Measurements from ENCODE around the gene DLGAP1. TPM values are rescaled to one million over a fixed set of nuclear protein-coding genes. Genes with fewer than 3 reads are reported as not detected.

Gene DLGAP1
- polyA plus RNA-seq, 1 of the 3 experiments (the other 2 are of a cell fraction) = not detected

DNA sequence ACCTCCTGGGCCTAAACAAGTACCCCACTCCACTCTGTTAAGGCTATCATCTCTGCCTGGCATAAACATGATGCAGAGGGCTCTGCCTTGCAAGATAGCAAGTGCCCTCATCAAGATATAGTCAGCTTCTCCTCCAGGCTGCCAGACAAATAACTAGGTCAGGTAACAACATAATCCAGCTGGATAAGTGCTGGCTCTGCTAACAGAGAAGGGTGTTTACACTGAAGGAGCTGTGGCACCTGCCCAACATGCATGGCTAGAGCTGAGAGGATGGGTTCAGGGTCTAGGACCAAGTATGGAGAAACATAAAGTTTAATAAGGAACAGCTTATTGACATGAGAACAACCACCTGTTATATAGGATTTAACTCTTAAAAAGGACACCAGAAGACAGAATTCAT lies 42.8 kb downstream of the DLGAP1 start:
- ChIA-PET CTCF (no interaction called here), POLR2A (no interaction called here)
- no peaks in the 10 kb centered on the region for H4K20me1 ChIP-seq (ENCODE audit: insufficient read depth)
- no peak overlapping the region for H2AFZ ChIP-seq (ENCODE audit: low read depth)
- H3K27ac ChIP-seq (ENCODE audit: low read depth in 2 of 2, low read length in 1 of 2) = no peak overlapping the region
- no peaks in the 10 kb centered on the region for H3K27me3 ChIP-seq (ENCODE audit: insufficient read depth)
- no peaks in the 10 kb centered on the region for H3K9me3 ChIP-seq
- H3F3A ChIP-seq (replicated peaks; ENCODE audit: insufficient read depth) = no peaks in the 10 kb centered on the region
- no peaks in the 10 kb centered on the region for H3K9me2 ChIP-seq
- no peak for TF ChIP-seq ZBTB33 (IDR thresholded peaks at IDR 0.05; ENCODE audit: borderline replicate concordance, low read depth)
- TF ChIP-seq MAX (IDR thresholded peaks at IDR 0.05; ENCODE audit: low read depth) = no peak
- TF ChIP-seq FOXJ3 (CRISPR knock-in tag; IDR thresholded peaks at IDR 0.05) = no peak
- no peak for TF ChIP-seq NFIC (IDR thresholded peaks at IDR 0.05; ENCODE audit: borderline replicate concordance)
- TF ChIP-seq FOXM1 (IDR thresholded peaks at IDR 0.05; ENCODE audit: low read depth) = no peak
- no peak for TF ChIP-seq RXRA (IDR thresholded peaks at IDR 0.05; ENCODE audit: borderline replicate concordance, low read depth)
- no peak for TF ChIP-seq YY1 (IDR thresholded peaks at IDR 0.05; ENCODE audit: low read depth)
- no peak for TF ChIP-seq PBX3 (IDR thresholded peaks at IDR 0.05)
- no peak for TF ChIP-seq CTCF (IDR thresholded peaks at IDR 0.05)
- no peak for TF ChIP-seq EP300 (IDR thresholded peaks at IDR 0.05; ENCODE audit: borderline replicate concordance in 1 of 2, low read depth in 1 of 2, low read length in 1 of 2)
- no peak for TF ChIP-seq TAF1 (IDR thresholded peaks at IDR 0.05; ENCODE audit: borderline replicate concordance, low read depth, low read length)
- TF ChIP-seq, protein P1, sequence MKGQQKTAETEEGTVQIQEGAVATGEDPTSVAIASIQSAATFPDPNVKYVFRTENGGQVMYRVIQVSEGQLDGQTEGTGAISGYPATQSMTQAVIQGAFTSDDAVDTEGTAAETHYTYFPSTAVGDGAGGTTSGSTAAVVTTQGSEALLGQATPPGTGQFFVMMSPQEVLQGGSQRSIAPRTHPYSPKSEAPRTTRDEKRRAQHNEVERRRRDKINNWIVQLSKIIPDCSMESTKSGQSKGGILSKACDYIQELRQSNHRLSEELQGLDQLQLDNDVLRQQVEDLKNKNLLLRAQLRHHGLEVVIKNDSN (IDR thresholded peaks at IDR 0.05; ENCODE audit: borderline replicate concordance, low read depth) = no peak
- no peak for DNase-seq
- no peak overlapping the region for H3K4me3 ChIP-seq (ENCODE audit: low read depth in 2 of 2, low read length in 1 of 2)
- H3K4me2 ChIP-seq = no peak overlapping the region
- no peaks in the 10 kb centered on the region for H3K4me1 ChIP-seq (ENCODE audit: control insufficient read depth in 1 of 2, insufficient read depth in 2 of 2, low read depth in 1 of 2, low read length in 1 of 2)
- no peaks in the 10 kb centered on the region for H3K36me3 ChIP-seq (replicated peaks in 1 of 2; ENCODE audit: control insufficient read depth in 1 of 2, insufficient read depth in 2 of 2, low read length in 1 of 2)
- no peak overlapping the region for H3K9ac ChIP-seq
- no peaks in the 10 kb centered on the region for H3K79me2 ChIP-seq (ENCODE audit: insufficient read depth)

DNA sequence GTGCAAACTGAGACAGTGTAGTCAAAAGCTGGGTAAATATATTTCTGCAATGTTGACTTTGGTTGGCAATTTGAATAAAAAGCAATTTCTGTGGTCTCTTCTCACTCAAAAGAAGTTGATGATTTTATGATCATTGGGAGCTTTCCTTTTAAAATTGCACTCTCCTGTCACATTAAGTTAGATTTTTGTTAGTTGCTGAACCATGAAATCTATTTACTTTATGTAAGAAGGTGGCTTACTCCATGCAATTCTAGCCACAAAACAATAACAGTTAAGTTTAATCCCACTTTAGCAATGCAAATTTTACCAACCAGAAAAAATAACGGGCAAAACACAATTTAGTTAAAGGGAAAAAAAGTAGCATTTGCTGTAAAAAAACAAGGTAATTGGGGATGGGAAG lies 48.3 kb downstream of the DLGAP1 start:
- Histone ChIP-seq H3K4me2 (no peak overlapping the region), H3K9me3 (no peaks in the 10 kb centered on the region), H3K4me3 (ENCODE audit: low read depth in 2 of 2, low read length in 1 of 2) (no peak overlapping the region), H3K36me3 (replicated peaks in 1 of 2; ENCODE audit: control insufficient read depth in 1 of 2, insufficient read depth in 2 of 2, low read length in 1 of 2) (no peaks in the 10 kb centered on the region), H3K27me3 (ENCODE audit: insufficient read depth) (no peaks in the 10 kb centered on the region), H3K4me1 (ENCODE audit: control insufficient read depth in 1 of 2, insufficient read depth in 2 of 2, low read depth in 1 of 2, low read length in 1 of 2) (no peaks in the 10 kb centered on the region), H3K79me2 (ENCODE audit: insufficient read depth) (no peaks in the 10 kb centered on the region), H3K27ac (ENCODE audit: low read depth in 2 of 2, low read length in 1 of 2) (no peak overlapping the region), H3K9ac (no peak overlapping the region), H2AFZ (ENCODE audit: low read depth) (no peak overlapping the region), H4K20me1 (ENCODE audit: insufficient read depth) (no peaks in the 10 kb centered on the region), H3F3A (replicated peaks; ENCODE audit: insufficient read depth) (no peaks in the 10 kb centered on the region), H3K9me2 (no peaks in the 10 kb centered on the region)
- 23% methylated on average over 1 of the region's 1 CpG for WGBS (ENCODE audit: low lambda C conversion rate)
- ChIA-PET POLR2A (no interaction called here), CTCF (no interaction called here)
- DNase-seq = no peak
- TF ChIP-seq JUND (IDR thresholded peaks at IDR 0.05) = no peak
- no peak for TF ChIP-seq SMC3 (IDR thresholded peaks at IDR 0.05; ENCODE audit: low read depth, low read length)
- no peak for TF ChIP-seq FOSL2 (IDR thresholded peaks at IDR 0.05; ENCODE audit: borderline replicate concordance, low read depth)
